ENCODE measurements around the gene TNPO3.
"Not testable (repeated sequence)": the region's sequence is repeated elsewhere in the genome, so short reads cannot be mapped to it uniquely, and the experiment has no call there.

The TNPO3 gene

GRCh38 chr7:128961030-128961659 is 93.8 kb downstream of the TNPO3 start:
- no peak for DNase-seq (ENCODE audit: low spot score)

GRCh38 chr7:128959296-128959695 is 95.6 kb downstream of the TNPO3 start:
- no peak for DNase-seq (ENCODE audit: low spot score)

GRCh38 chr7:128955981-128956380 is 98.9 kb downstream of the TNPO3 start:
- no peak for DNase-seq (ENCODE audit: low spot score)

GRCh38 chr7:128954830-128955802 is 99.8 kb downstream of the TNPO3 start:
- no peak for DNase-seq (ENCODE audit: low spot score)

- no peak for DNase-seq (ENCODE audit: low spot score)
Observed at GRCh38 chr7:128954150-128954549, 100.8 kb downstream of the TNPO3 start.

GRCh38 chr7:128951296-128951695 is 103.6 kb downstream of the TNPO3 start:
- no peak for DNase-seq (ENCODE audit: low spot score)

- peak; percentile 25 for DNase-seq (ENCODE audit: low spot score)
Observed at GRCh38 chr7:128948976-128949760, 105.7 kb downstream of the TNPO3 start.

- DNase-seq (ENCODE audit: low spot score): peak; percentile 32
Observed at GRCh38 chr7:128948312-128948973, 106.5 kb downstream of the TNPO3 start.

- DNase-seq (ENCODE audit: low spot score): peak; percentile 36
Observed at GRCh38 chr7:128947854-128948253, 107.1 kb downstream of the TNPO3 start.

GRCh38 chr7:128946936-128947830 is 107.7 kb downstream of the TNPO3 start:
- DNase-seq (ENCODE audit: low spot score): peak; percentile 46

- peak; percentile 24 for DNase-seq (ENCODE audit: low spot score)
Observed at GRCh38 chr7:128945668-128946366, 109.1 kb downstream of the TNPO3 start.

GRCh38 chr7:128944487-128945236 is 110.2 kb downstream of the TNPO3 start:
- DNase-seq (ENCODE audit: low spot score): no peak

GRCh38 chr7:128943251-128943650 is 111.7 kb downstream of the TNPO3 start:
- not testable (repeated sequence) for DNase-seq (ENCODE audit: low spot score)

GRCh38 chr7:128941946-128942526 is 112.9 kb downstream of the TNPO3 start:
- peak; percentile 33 for DNase-seq (ENCODE audit: low spot score)

GRCh38 chr7:128941323-128941890 is 113.5 kb downstream of the TNPO3 start:
- peak; percentile 23 for DNase-seq (ENCODE audit: low spot score)

- peak; percentile 32 for DNase-seq (ENCODE audit: low spot score)
Observed at GRCh38 chr7:128940494-128941322, 114.2 kb downstream of the TNPO3 start.

- DNase-seq (ENCODE audit: low spot score): peak; percentile 29
Observed at GRCh38 chr7:128939861-128940410, 115.0 kb downstream of the TNPO3 start.

Data from D341Med (cell line).